ENCODE data around the gene SWT1.
"Not testable (repeated sequence)": the region's sequence is repeated elsewhere in the genome, so short reads cannot be mapped to it uniquely, and the experiment has no call there.

The SWT1 gene

GRCh38 chr1:185193756-185194155 lies 36.8 kb downstream of the SWT1 start:
- no peak for DNase-seq

DNA sequence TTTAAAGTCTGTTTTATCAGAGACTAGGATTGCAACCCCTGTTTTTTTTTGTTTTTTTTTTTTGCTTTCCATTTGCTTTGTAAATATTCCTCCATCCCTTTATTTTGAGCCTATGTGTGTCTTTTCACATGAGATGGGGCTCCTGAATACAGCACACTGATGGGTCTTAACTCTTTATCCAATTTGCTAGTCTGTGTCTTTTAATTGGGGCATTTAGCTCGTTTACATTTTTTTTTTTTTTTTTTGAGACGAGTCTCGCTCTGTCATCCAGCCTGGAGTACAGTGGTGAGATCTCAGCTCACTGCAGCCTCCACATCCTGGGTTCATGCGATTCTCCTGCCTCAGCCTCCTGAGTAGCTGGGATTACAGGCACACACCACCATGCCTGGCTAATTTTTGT lies 41.7 kb downstream of the SWT1 start:
- not testable (repeated sequence) for DNase-seq

DNA sequence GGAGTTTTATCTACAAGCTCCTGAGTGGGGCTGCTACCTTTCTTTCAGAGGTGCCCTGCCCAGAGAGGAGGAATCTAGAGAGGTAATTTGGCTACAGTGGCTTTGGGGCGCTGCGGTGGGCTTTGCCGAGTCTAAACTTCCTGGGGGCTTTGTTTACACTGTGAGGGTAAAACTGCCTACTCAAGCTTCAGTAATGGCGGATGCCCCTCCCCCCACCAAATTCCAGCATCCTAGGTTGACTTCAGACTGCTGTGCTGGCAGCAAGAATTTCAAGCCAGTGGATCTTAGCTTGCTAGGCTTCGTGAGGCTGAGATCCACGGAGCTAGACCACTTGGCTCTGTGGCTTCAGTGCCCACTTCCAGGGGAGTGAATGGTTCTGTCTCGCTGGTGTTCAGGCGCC lies 43.9 kb downstream of the SWT1 start:
- DNase-seq = no peak

GRCh38 chr1:185207170-185207569 lies 50.2 kb downstream of the SWT1 start:
- DNase-seq = no peak

DNA sequence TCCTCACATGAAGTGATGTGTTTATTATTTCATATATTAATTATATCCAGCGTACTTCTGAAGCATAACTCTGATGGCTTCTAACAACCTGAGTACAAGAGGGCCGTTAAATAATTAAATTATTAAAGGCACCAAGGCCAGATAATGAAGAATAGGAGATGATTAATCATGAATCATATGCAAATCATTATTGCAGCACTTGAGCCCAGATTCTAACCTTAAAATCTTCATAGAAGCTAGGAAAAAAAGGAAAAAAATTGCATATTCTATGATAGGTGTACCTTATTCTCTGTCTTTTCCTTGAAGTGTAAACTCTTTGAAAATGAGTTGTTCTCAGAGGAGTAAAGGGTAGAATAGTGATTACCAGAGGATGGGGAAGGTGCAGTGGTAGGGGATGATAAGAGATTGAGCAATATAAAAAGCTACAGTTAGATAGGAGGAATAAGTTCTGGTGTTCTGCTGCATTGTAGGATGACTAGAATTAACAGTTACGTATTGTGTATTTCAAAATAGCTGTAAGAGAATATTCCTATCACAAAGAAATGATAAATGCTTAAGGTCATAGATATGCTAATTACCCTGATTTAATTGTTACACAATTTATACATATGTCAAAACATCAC lies 51.1 kb downstream of the SWT1 start:
- no peak for DNase-seq

- DNase-seq = no peak
These were observed 51.7 kb downstream of the SWT1 start for GRCh38 chr1:185208626-185209180.

GRCh38 chr1:185209357-185209756 lies 52.4 kb downstream of the SWT1 start:
- DNase-seq = not testable (repeated sequence)

- no peak for DNase-seq
These were observed 56.1 kb downstream of the SWT1 start for GRCh38 chr1:185213091-185213490.

DNA sequence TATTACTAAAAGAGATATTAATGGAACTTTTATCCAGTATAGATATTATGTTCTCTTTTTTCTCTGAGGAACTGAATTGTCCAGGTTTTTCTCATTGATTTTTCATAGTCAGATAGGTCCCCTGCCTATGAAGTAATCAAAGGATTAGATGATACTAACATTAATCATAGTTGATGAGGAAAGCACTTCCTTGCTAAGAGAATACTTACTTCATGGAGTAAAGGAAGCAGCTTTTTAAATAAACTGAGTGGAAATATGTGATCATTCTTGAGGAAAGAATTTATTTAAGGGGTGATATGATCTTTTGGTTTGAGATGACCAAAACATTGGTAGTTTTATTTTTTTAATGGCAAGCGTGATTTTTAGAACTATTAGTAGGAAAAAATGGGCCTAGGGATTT lies 58.9 kb downstream of the SWT1 start:
- no peak for DNase-seq

DNA sequence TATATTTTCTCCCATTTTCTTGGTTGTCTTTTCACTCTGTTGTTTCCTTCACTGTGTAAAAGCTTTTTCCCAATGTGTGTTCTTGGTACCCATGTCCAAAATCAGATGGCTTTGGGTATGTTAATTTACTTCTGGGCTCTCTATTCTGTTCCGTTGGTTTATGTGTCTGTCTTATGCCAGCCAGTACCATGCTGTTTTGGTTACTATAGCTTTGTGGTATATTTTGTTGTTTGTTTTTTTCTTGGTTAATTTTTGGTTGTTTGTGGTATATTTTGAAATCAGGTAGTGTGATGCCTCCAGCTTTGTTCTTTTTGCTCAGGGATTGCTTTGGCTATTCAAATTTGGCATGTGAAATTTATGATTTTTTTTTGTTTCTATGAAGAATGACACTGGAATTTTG lies 67.2 kb downstream of the SWT1 start:
- no peak for DNase-seq

- no peak for DNase-seq
These were observed 70.2 kb downstream of the SWT1 start for GRCh38 chr1:185227161-185227560.

DNA sequence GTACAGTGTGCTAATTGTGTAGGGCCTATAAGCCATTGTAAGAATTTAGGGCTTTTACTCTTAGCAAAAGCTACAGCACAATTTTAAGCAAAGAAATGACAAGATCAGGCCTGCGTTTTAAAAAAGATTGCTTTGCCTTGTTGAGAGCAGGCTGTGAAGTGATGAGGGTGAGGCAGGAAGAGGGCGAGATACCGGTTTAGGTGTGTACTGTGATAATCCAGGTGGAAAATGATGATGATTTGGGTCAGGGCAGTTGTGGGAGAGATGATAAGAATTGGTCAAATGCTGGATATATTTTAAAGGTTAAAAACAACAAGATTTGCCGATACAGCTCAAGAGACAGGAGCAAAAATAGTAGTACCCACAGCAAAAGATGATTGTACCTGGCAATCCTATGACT lies 72.0 kb downstream of the SWT1 start:
- no peak for DNase-seq

GRCh38 chr1:185229981-185230380 lies 73.0 kb downstream of the SWT1 start:
- no peak for DNase-seq

GRCh38 chr1:185232874-185233273 lies 75.9 kb downstream of the SWT1 start:
- DNase-seq = no peak

GRCh38 chr1:185234183-185234582 lies 77.2 kb downstream of the SWT1 start:
- DNase-seq = not testable (repeated sequence)

- not testable (repeated sequence) for DNase-seq
These were observed 80.2 kb downstream of the SWT1 start for GRCh38 chr1:185237176-185237575.

DNA sequence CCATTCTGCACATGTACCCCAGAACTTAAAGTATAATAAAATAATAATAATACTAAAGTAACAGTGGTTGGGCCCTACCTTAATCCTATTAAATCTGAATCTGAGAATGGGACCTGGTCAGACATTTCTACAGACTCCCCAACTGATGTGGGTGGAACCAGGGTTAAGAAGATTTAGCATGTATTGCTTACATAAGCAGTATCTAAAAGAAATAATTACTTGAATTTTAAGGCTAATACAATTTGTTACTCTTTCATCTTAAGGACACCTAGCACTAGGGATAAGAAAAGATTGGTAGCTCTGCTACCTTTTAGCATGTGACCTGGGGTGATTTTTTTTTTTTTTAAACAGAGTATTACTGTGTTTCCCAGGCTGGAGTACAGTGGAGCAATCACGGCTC lies 80.7 kb downstream of the SWT1 start:
- DNase-seq = no peak

- DNase-seq = peak; percentile 4
These were observed 81.5 kb downstream of the SWT1 start for GRCh38 chr1:185238447-185238846.

- DNase-seq = no peak
These were observed 82.9 kb downstream of the SWT1 start for GRCh38 chr1:185239861-185240260.

DNA sequence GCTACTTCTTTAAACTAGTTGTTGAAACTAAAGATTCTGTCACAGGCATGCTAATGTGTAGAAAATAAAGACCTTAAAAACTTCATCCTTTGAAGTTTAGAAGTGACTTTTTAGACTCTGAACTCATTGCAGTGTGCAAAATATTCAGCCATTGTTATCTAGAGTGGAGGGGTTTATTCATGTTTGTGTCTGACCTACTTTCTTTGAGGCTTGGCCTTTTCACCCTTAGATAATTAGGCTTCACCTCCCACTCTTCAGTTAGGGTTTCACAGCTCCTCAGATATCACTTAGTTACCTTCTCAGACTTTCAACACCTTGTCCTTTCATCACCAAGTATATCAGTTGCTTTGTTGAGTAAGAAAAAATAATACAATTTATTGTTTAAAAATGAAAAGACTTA lies 84.2 kb downstream of the SWT1 start:
- DNase-seq = no peak

GRCh38 chr1:185244015-185244747 lies 87.2 kb downstream of the SWT1 start:
- peak; percentile 11 for DNase-seq

DNA sequence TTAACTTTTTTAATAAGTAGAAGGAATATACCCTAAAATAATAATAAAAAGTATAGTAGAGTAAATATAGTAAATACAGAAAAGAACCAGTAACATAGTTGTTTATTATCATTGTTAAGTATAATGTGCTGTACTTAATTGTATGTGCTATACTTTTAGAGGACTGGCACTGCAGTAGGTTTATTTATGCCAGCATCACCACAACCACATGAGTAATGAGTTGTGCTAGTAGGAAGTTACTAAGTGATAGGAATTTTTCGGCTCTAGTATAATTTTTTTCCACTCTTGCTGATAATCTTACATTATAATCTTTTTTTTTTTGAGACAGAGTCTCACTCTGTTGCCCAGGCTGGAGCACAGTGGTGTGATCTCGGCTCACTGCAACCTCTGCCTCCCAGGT lies 88.5 kb downstream of the SWT1 start:
- DNase-seq = no peak

GRCh38 chr1:185249563-185249962 lies 92.6 kb downstream of the SWT1 start:
- no peak for DNase-seq

DNA sequence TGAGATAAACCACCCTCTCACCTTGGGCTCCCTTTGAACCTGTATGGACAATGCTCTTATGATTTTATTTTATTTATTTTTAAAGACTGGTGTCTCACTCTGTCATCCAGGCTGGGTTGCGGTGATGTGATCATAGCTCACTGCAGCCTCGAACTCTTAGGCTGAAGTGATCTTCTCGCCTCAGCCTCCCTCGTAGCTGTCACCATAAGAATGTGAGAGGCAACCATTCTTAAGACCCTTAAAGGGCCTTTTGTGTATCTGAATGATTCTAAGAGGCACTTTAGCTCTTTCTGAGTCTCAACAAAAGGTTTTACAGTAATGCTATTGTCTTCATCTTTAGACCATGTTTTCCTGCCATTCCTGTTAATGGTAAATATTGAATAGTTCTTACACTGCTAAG lies 93.1 kb downstream of the SWT1 start:
- no peak for DNase-seq

GRCh38 chr1:185251928-185252327 lies 95.0 kb downstream of the SWT1 start:
- not testable (repeated sequence) for DNase-seq

All from MV-4-11 (cell line).